HFF-Myc (cell line): ENCODE data around the gene MAP4.

ENCODE experiments used
- DNase-seq: peaks from one replicate; pipeline ENCODE4 v3.0.0-alpha.2; 2011; ENCODE audit warnings: low read depth; ENCODE audit errors: extremely low read depth
- H3K4me3 ChIP-seq: replicated peaks from 2 replicates; pipeline ENCODE4 v1.5.1; 2011; ENCODE audit warnings: low read depth, mild to moderate bottlenecking, control low read depth, low read length
- CTCF ChIP-seq: IDR thresholded peaks from 2 replicates; pipeline ENCODE4 v1.5.1; 2012; ENCODE audit warnings: mild to moderate bottlenecking, low read depth, low read length, control low read depth; ENCODE audit errors: missing control alignments

MAP4 gene

GRCh38 chr3:47870702-47871260, 145.4 kb downstream of the MAP4 start:
- no peak for DNase-seq
- H3K4me3 ChIP-seq, result no peak overlapping the region
- TF ChIP-seq CTCF, result no peak

GRCh38 chr3:47870156-47870555, 146.1 kb downstream of the MAP4 start:
- no peak for TF ChIP-seq CTCF
- H3K4me3 ChIP-seq, result no peak overlapping the region
- no peak for DNase-seq

- TF ChIP-seq CTCF, result no peak
- DNase-seq, result no peak
- H3K4me3 ChIP-seq, result no peak overlapping the region
These were observed 147.9 kb downstream of the MAP4 start for GRCh38 chr3:47868306-47868705.

GRCh38 chr3:47867451-47868044, 148.7 kb downstream of the MAP4 start:
- DNase-seq, result no peak
- no peak for TF ChIP-seq CTCF
- H3K4me3 ChIP-seq, result no peak overlapping the region

- no peak overlapping the region for H3K4me3 ChIP-seq
- DNase-seq, result no peak
- no peak for TF ChIP-seq CTCF
These were observed 151.0 kb downstream of the MAP4 start for GRCh38 chr3:47865192-47865591.

GRCh38 chr3:47863391-47864128, 152.7 kb downstream of the MAP4 start:
- no peak for DNase-seq
- no peak for TF ChIP-seq CTCF
- no peak overlapping the region for H3K4me3 ChIP-seq
